SJCRH30 (cell line): Measurements from ENCODE around the gene SKAP1. TPM values are rescaled to one million over a fixed set of nuclear protein-coding genes. Genes with fewer than 3 reads are reported as not detected.
A peak's percentile ranks its signal among the peaks of the same experiment; 100 is the strongest.
"Not testable (repeated sequence)": the region's sequence is repeated elsewhere in the genome, so short reads cannot be mapped to it uniquely, and the experiment has no call there.

Experiments used
- DNase-seq, 2 experiments: peaks; one replicate each; pipeline ENCODE4 v3.0.0-alpha.2; 2015 to 2020
- H3K27ac ChIP-seq: fragments of 250-450 bp; sonication (Bioruptor Pico); 2 replicates; pipeline ENCODE4 v1.5.1; 2020; ENCODE audit warnings: mild to moderate bottlenecking, moderate library complexity
- H3K27me3 ChIP-seq: fragments of 250-450 bp; sonication (Bioruptor Pico); 2 replicates; pipeline ENCODE4 v1.5.1; 2020; ENCODE audit warnings: mild to moderate bottlenecking, moderate library complexity
- H3K36me3 ChIP-seq: fragments of 250-450 bp; sonication (Bioruptor Pico); 2 replicates; pipeline ENCODE4 v1.5.1; 2020; ENCODE audit warnings: mild to moderate bottlenecking, moderate library complexity
- H3K4me1 ChIP-seq: fragments of 250-450 bp; sonication (Bioruptor Pico); 2 replicates; pipeline ENCODE4 v1.5.1; 2020; ENCODE audit warnings: mild to moderate bottlenecking, moderate library complexity
- H3K4me3 ChIP-seq: fragments of 250-450 bp; sonication (Bioruptor Pico); 2 replicates; pipeline ENCODE4 v1.5.1; 2020; ENCODE audit warnings: mild to moderate bottlenecking, moderate library complexity
- H3K9me3 ChIP-seq: fragments of 250-450 bp; sonication (Bioruptor Pico); replicated peaks from 2 replicates; pipeline ENCODE4 v1.5.1; 2020; ENCODE audit warnings: mild to moderate bottlenecking, moderate library complexity
- total RNA-seq: library from RNA; depleted of rRNA; stranded (reverse); fragments of >200 nt; shearing (Covaris generic); gene quantifications from 2 replicates; pipeline ENCODE4 v1.2.3, GENCODE V29; 2014

The SKAP1 gene
- total RNA-seq, 1 experiment from 2014 or later = not detected

GRCh38 chr17:48262982-48263730 is 166.9 kb downstream of the SKAP1 start:
- Histone ChIP-seq H3K27me3 (no peaks in the 10 kb centered on the region), H3K4me3 (no peak overlapping the region), H3K9me3 (no peaks in the 10 kb centered on the region), H3K4me1 (peaks cover 12% of the 10 kb centered on the region), H3K36me3 (no peaks in the 10 kb centered on the region), H3K27ac (no peak overlapping the region)
- peak in 1 of 2 experiments; percentile 44 for DNase-seq

- Histone ChIP-seq H3K9me3 (no peaks in the 10 kb centered on the region), H3K36me3 (no peaks in the 10 kb centered on the region), H3K4me1 (peaks cover 12% of the 10 kb centered on the region), H3K27me3 (no peaks in the 10 kb centered on the region), H3K27ac (no peak overlapping the region), H3K4me3 (no peak overlapping the region)
- DNase-seq = peak; percentile 21 to 62
Observed at GRCh38 chr17:48261297-48261880, 168.6 kb downstream of the SKAP1 start.

GRCh38 chr17:48259694-48260291 is 170.2 kb downstream of the SKAP1 start:
- H3K4me1 ChIP-seq = peaks cover 8% of the 10 kb centered on the region
- H3K4me3 ChIP-seq = no peak overlapping the region
- H3K27me3 ChIP-seq = no peaks in the 10 kb centered on the region
- H3K9me3 ChIP-seq = no peaks in the 10 kb centered on the region
- no peak overlapping the region for H3K27ac ChIP-seq
- H3K36me3 ChIP-seq = no peaks in the 10 kb centered on the region
- peak in 1 of 2 experiments; percentile 59 for DNase-seq

GRCh38 chr17:48258331-48258730 is 171.7 kb downstream of the SKAP1 start:
- no peaks in the 10 kb centered on the region for H3K36me3 ChIP-seq
- H3K9me3 ChIP-seq = no peaks in the 10 kb centered on the region
- H3K27me3 ChIP-seq = no peaks in the 10 kb centered on the region
- no peak overlapping the region for H3K27ac ChIP-seq
- H3K4me3 ChIP-seq = no peak overlapping the region
- H3K4me1 ChIP-seq = peaks cover 5% of the 10 kb centered on the region
- no peak for DNase-seq

GRCh38 chr17:48255759-48256158 is 174.3 kb downstream of the SKAP1 start:
- H3K36me3 ChIP-seq = no peaks in the 10 kb centered on the region
- H3K27me3 ChIP-seq = no peaks in the 10 kb centered on the region
- no peak overlapping the region for H3K4me3 ChIP-seq
- no peak overlapping the region for H3K27ac ChIP-seq
- H3K9me3 ChIP-seq = no peaks in the 10 kb centered on the region
- H3K4me1 ChIP-seq = peaks cover 5% of the 10 kb centered on the region
- DNase-seq = no peak

GRCh38 chr17:48254896-48255295 is 175.1 kb downstream of the SKAP1 start:
- Histone ChIP-seq H3K9me3 (no peaks in the 10 kb centered on the region), H3K36me3 (no peaks in the 10 kb centered on the region), H3K4me3 (no peak overlapping the region), H3K27ac (no peak overlapping the region), H3K27me3 (no peaks in the 10 kb centered on the region), H3K4me1 (peaks cover 5% of the 10 kb centered on the region)
- DNase-seq = no peak

- DNase-seq = no peak
- Histone ChIP-seq H3K36me3 (no peaks in the 10 kb centered on the region), H3K4me1 (no peaks in the 10 kb centered on the region), H3K27ac (no peak overlapping the region), H3K9me3 (no peaks in the 10 kb centered on the region), H3K4me3 (no peak overlapping the region), H3K27me3 (no peaks in the 10 kb centered on the region)
Observed at GRCh38 chr17:48253975-48254374, 176.0 kb downstream of the SKAP1 start.

- Histone ChIP-seq H3K27me3 (no peaks in the 10 kb centered on the region), H3K27ac (no peak overlapping the region), H3K4me1 (no peaks in the 10 kb centered on the region), H3K4me3 (no peak overlapping the region), H3K9me3 (no peaks in the 10 kb centered on the region), H3K36me3 (no peaks in the 10 kb centered on the region)
- no peak for DNase-seq
Observed at GRCh38 chr17:48251950-48252349, 178.1 kb downstream of the SKAP1 start.

- no peaks in the 10 kb centered on the region for H3K9me3 ChIP-seq
- H3K27ac ChIP-seq = no peak overlapping the region
- no peak for DNase-seq
- H3K36me3 ChIP-seq = no peaks in the 10 kb centered on the region
- H3K4me3 ChIP-seq = no peak overlapping the region
- no peaks in the 10 kb centered on the region for H3K4me1 ChIP-seq
- no peaks in the 10 kb centered on the region for H3K27me3 ChIP-seq
Observed at GRCh38 chr17:48250949-48251348, 179.1 kb downstream of the SKAP1 start.

- not testable (repeated sequence) for H3K4me1 ChIP-seq, H3K27ac ChIP-seq, H3K27me3 ChIP-seq, H3K4me3 ChIP-seq, DNase-seq, H3K36me3 ChIP-seq, H3K9me3 ChIP-seq
Observed at GRCh38 chr17:48250059-48250458, 180.0 kb downstream of the SKAP1 start.

GRCh38 chr17:48247603-48248002 is 182.4 kb downstream of the SKAP1 start:
- no peak overlapping the region for H3K4me3 ChIP-seq
- H3K27me3 ChIP-seq = no peaks in the 10 kb centered on the region
- peaks cover 27% of the 10 kb centered on the region for H3K4me1 ChIP-seq
- no peak overlapping the region for H3K27ac ChIP-seq
- no peak for DNase-seq
- H3K9me3 ChIP-seq = no peaks in the 10 kb centered on the region
- no peaks in the 10 kb centered on the region for H3K36me3 ChIP-seq

- Histone ChIP-seq H3K9me3 (no peaks in the 10 kb centered on the region), H3K27ac (no peak overlapping the region), H3K4me1 (peaks cover 29% of the 10 kb centered on the region), H3K4me3 (no peak overlapping the region), H3K27me3 (no peaks in the 10 kb centered on the region), H3K36me3 (no peaks in the 10 kb centered on the region)
- DNase-seq = no peak
Observed at GRCh38 chr17:48247038-48247437, 183.0 kb downstream of the SKAP1 start.

- no peaks in the 10 kb centered on the region for H3K9me3 ChIP-seq
- H3K4me1 ChIP-seq = peaks cover 33% of the 10 kb centered on the region
- no peak overlapping the region for H3K4me3 ChIP-seq
- H3K27me3 ChIP-seq = no peaks in the 10 kb centered on the region
- no peak overlapping the region for H3K27ac ChIP-seq
- DNase-seq = no peak
- no peaks in the 10 kb centered on the region for H3K36me3 ChIP-seq
Observed at GRCh38 chr17:48246612-48247011, 183.4 kb downstream of the SKAP1 start.

GRCh38 chr17:48245465-48246033 is 184.5 kb downstream of the SKAP1 start:
- H3K27me3 ChIP-seq, H3K27ac ChIP-seq, H3K36me3 ChIP-seq, H3K4me3 ChIP-seq, H3K9me3 ChIP-seq, DNase-seq: not testable (repeated sequence)
- peaks cover 44% of the 10 kb centered on the region for H3K4me1 ChIP-seq

GRCh38 chr17:48244814-48245213 is 185.2 kb downstream of the SKAP1 start:
- H3K27me3 ChIP-seq = no peaks in the 10 kb centered on the region
- no peaks in the 10 kb centered on the region for H3K36me3 ChIP-seq
- no peaks in the 10 kb centered on the region for H3K9me3 ChIP-seq
- DNase-seq = no peak
- H3K27ac ChIP-seq = no peak overlapping the region
- peaks cover 51% of the 10 kb centered on the region for H3K4me1 ChIP-seq
- H3K4me3 ChIP-seq = no peak overlapping the region
